HL-60 (cell line): ENCODE measurements around the gene SLIT1.

Source experiments
- DNase-seq, 2 experiments: peaks; one replicate each; pipeline ENCODE4 v3.0.0-alpha.2; 2010 to 2020; ENCODE audit warnings: low read depth in 1 of 2, low spot score in 1 of 2
- H3K27ac ChIP-seq: fragments of 250-450 bp; sonication (Bioruptor Pico); replicated peaks from 2 replicates; pipeline ENCODE4 v1.5.1; 2020; ENCODE audit warnings: mild to moderate bottlenecking, moderate library complexity
- H3K27me3 ChIP-seq: fragments of 250-450 bp; sonication (Bioruptor Pico); 2 replicates; pipeline ENCODE4 v1.5.1; 2021; ENCODE audit warnings: mild to moderate bottlenecking, moderate library complexity; ENCODE audit not compliant: insufficient read depth, poor library complexity, severe bottlenecking
- H3K4me3 ChIP-seq: replicated peaks from 2 replicates; pipeline ENCODE4 v1.5.1; 2011; ENCODE audit warnings: mild to moderate bottlenecking, control low read depth, low read length; ENCODE audit not compliant: insufficient read depth
- GABPA ChIP-seq: IDR thresholded peaks from 2 replicates; pipeline ENCODE4 v1.6.1; 2012; ENCODE audit warnings: low read depth
- POLR2AphosphoS5 ChIP-seq: IDR thresholded peaks from 2 replicates; pipeline ENCODE4 v1.6.1; 2012; ENCODE audit warnings: low read depth
- SPI1 ChIP-seq: IDR thresholded peaks from 2 replicates; pipeline ENCODE4 v1.6.1; 2012; ENCODE audit warnings: low read depth, mild to moderate bottlenecking, borderline replicate concordance
- TF ChIP-seq, protein P1 (sequence below): IDR thresholded peaks from 2 replicates; pipeline ENCODE4 v1.6.1; 2012; ENCODE audit warnings: low read depth; ENCODE audit not compliant: insufficient replicate concordance
- TF ChIP-seq, protein P2 (sequence below): IDR thresholded peaks from one replicate; pipeline ENCODE4 v1.5.1; 2011; ENCODE audit warnings: low read length, control low read depth, inconsistent platforms; ENCODE audit not compliant: insufficient read depth

Gene SLIT1

DNA sequence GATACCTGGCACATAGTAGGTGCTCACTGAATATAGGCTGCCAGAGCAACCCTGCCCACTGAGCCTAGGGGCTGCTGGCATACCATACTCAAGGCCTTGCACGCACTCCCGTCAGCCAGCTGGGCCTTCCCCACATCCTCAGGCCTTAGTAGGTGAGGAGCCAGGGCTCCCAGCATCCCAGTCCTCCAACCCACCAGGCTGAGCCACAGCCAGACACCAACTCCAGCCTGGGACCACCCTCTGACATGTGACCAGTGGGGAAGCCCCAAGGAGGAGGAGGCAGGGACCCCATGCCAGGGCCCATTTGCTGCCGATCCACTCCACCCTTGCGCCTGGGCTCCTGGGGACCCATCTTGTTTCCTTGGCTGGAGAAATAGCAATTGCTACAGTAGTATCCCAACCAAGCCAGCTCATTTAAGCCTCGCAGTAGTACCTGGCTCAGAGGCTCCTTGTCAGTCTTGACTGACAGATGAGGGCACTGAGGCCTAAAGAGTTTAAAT lies 11.4 kb downstream of the SLIT1 start:
- TF ChIP-seq POLR2AphosphoS5 (no peak), GABPA (no peak), SPI1 (no peak)
- TF ChIP-seq, protein P1, sequence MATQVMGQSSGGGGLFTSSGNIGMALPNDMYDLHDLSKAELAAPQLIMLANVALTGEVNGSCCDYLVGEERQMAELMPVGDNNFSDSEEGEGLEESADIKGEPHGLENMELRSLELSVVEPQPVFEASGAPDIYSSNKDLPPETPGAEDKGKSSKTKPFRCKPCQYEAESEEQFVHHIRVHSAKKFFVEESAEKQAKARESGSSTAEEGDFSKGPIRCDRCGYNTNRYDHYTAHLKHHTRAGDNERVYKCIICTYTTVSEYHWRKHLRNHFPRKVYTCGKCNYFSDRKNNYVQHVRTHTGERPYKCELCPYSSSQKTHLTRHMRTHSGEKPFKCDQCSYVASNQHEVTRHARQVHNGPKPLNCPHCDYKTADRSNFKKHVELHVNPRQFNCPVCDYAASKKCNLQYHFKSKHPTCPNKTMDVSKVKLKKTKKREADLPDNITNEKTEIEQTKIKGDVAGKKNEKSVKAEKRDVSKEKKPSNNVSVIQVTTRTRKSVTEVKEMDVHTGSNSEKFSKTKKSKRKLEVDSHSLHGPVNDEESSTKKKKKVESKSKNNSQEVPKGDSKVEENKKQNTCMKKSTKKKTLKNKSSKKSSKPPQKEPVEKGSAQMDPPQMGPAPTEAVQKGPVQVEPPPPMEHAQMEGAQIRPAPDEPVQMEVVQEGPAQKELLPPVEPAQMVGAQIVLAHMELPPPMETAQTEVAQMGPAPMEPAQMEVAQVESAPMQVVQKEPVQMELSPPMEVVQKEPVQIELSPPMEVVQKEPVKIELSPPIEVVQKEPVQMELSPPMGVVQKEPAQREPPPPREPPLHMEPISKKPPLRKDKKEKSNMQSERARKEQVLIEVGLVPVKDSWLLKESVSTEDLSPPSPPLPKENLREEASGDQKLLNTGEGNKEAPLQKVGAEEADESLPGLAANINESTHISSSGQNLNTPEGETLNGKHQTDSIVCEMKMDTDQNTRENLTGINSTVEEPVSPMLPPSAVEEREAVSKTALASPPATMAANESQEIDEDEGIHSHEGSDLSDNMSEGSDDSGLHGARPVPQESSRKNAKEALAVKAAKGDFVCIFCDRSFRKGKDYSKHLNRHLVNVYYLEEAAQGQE, result no peak
- TF ChIP-seq, protein P2, sequence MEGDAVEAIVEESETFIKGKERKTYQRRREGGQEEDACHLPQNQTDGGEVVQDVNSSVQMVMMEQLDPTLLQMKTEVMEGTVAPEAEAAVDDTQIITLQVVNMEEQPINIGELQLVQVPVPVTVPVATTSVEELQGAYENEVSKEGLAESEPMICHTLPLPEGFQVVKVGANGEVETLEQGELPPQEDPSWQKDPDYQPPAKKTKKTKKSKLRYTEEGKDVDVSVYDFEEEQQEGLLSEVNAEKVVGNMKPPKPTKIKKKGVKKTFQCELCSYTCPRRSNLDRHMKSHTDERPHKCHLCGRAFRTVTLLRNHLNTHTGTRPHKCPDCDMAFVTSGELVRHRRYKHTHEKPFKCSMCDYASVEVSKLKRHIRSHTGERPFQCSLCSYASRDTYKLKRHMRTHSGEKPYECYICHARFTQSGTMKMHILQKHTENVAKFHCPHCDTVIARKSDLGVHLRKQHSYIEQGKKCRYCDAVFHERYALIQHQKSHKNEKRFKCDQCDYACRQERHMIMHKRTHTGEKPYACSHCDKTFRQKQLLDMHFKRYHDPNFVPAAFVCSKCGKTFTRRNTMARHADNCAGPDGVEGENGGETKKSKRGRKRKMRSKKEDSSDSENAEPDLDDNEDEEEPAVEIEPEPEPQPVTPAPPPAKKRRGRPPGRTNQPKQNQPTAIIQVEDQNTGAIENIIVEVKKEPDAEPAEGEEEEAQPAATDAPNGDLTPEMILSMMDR, result no peak
- Histone ChIP-seq H3K27ac (no peak overlapping the region), H3K27me3 (peaks cover 41% of the 10 kb centered on the region), H3K4me3 (no peak overlapping the region)
- DNase-seq, result no peak

DNA sequence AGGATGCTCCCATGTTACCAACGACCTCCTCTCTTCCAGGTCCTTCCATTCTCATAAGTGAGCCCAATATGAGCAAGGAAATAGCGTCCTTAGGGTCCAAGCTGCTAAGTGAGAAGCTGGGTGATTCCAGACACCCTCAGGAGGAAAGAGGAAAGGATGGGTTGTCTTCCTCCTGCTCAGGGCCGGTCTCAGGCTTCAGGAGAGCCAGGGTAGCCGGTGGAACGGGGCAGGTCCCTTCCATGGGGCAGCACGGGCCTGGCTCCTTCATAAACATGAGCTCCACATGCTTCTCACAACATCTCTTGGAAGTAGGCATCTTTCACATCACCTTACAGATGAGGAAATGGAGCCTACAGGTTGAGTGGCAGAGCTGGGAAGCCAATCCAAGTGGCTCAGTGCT lies 12.7 kb downstream of the SLIT1 start:
- peaks cover 30% of the 10 kb centered on the region for H3K27me3 ChIP-seq
- no peak overlapping the region for H3K27ac ChIP-seq
- H3K4me3 ChIP-seq, result no peak overlapping the region
- DNase-seq, result no peak
- TF ChIP-seq, protein P1, result no peak
- TF ChIP-seq SPI1, result no peak
- TF ChIP-seq, protein P2, result no peak
- no peak for TF ChIP-seq POLR2AphosphoS5
- no peak for TF ChIP-seq GABPA

DNA sequence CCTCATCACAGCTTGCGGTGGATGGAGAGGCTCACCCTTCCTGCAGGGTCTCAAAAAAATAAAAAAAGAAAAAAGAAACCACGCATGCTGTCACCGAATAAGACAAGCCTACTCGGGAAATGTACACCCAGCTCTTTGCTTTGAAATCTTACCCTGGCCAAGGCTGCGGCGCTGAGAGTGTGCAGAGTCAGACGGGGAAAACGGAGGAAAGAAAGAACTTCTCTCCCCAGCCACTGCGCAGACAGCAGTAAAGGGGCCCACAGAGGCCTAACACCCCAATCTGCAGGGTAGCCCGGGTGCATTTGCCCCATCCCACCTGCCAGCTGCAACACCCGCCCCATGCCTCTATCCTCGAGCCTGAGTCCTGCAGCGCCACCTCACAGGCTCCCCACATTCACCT lies 14.8 kb downstream of the SLIT1 start:
- H3K4me3 ChIP-seq, result no peak overlapping the region
- no peak overlapping the region for H3K27ac ChIP-seq

More for the DNA sequence above, 14.8 kb downstream of the SLIT1 start:
- H3K27me3 ChIP-seq, result peaks cover 17% of the 10 kb centered on the region
- TF ChIP-seq GABPA, result no peak
- TF ChIP-seq, protein P2, result no peak
- TF ChIP-seq SPI1, result no peak
- TF ChIP-seq, protein P1, result no peak
- no peak for TF ChIP-seq POLR2AphosphoS5
- DNase-seq, result no peak
